ENCODE measurements around the gene LY86.

DNA sequence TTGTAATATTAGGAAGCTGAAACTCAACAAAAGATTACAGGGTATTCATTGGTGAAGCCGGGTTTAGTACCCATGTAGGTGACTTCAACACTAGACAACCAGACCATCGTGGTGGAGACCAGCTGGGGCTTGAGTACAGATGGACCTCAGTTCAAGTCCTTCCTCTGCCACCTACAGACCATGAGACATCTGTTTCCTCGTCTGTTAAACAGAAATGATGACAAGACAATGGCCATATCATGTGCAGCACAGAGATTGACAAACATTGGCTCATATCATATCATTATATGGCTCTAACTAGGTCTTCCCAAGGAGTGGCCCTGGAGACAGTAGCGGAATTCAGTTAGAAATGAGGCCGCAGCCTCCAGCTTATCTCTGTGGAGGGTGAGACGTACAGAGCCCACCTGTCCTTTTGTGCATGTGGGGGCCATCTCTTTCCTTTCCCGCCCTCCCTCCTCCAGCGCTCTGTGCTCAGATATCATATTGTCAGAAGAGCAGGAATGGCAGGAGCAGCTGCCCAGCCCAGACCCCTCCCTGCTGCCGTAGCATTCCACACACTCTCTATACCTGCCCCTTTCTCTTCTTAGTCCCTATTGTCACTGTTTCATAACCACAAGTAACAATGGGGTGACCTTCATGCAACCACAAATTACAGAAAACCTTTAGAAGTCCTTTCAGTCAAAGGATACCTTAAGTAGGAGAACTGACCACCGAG, 75.1 kb downstream of the LY86 start:
- TF ChIP-seq POLR2AphosphoS5 (IDR thresholded peaks at IDR 0.05), result no peak
- TF ChIP-seq, protein P1, sequence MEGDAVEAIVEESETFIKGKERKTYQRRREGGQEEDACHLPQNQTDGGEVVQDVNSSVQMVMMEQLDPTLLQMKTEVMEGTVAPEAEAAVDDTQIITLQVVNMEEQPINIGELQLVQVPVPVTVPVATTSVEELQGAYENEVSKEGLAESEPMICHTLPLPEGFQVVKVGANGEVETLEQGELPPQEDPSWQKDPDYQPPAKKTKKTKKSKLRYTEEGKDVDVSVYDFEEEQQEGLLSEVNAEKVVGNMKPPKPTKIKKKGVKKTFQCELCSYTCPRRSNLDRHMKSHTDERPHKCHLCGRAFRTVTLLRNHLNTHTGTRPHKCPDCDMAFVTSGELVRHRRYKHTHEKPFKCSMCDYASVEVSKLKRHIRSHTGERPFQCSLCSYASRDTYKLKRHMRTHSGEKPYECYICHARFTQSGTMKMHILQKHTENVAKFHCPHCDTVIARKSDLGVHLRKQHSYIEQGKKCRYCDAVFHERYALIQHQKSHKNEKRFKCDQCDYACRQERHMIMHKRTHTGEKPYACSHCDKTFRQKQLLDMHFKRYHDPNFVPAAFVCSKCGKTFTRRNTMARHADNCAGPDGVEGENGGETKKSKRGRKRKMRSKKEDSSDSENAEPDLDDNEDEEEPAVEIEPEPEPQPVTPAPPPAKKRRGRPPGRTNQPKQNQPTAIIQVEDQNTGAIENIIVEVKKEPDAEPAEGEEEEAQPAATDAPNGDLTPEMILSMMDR (IDR thresholded peaks at IDR 0.05), result no peak
- no peak for TF ChIP-seq EP300 (IDR thresholded peaks at IDR 0.05)
